SK-N-SH treated with all-trans-retinoic acid at 6 μM for 48 hours (cell line): ENCODE results near the gene TNFSF13.

Experiments
- ATAC-seq: fragments of 200-7000 bp; cut with Tn5 transposase; 3 replicates; pipeline ENCODE4 v1.9.1; 2020; ENCODE audit warnings: mild to moderate bottlenecking, moderate library complexity
- ARNTL ChIP-seq: fragments of 450-650 bp; formaldehyde crosslinking; IDR thresholded peaks from 2 replicates; pipeline ENCODE4 v1.5.0; 2020; ENCODE audit warnings: low read depth, mild to moderate bottlenecking, moderate library complexity, borderline replicate concordance
- CREB5 ChIP-seq: fragments of 250-450 bp; sonication (Bioruptor Pico); IDR thresholded peaks from 2 replicates; pipeline ENCODE4 v1.5.1; 2020; ENCODE audit warnings: low read depth, mild to moderate bottlenecking, moderate library complexity
- CSDC2 ChIP-seq: fragments of 250-450 bp; sonication (Bioruptor Pico); IDR thresholded peaks from 2 replicates; pipeline ENCODE4 v1.5.0; 2020; ENCODE audit warnings: mild to moderate bottlenecking, moderate library complexity
- CSRNP3 ChIP-seq: fragments of 250-450 bp; sonication (Bioruptor Pico); IDR thresholded peaks from 2 replicates; pipeline ENCODE4 v1.5.1; 2021; ENCODE audit warnings: mild to moderate bottlenecking, moderate library complexity
- ESRRG ChIP-seq: fragments of 250-450 bp; sonication (Bioruptor Pico); IDR thresholded peaks from 2 replicates; pipeline ENCODE4 v1.6.1; 2021; ENCODE audit warnings: mild to moderate bottlenecking
- ISL1 ChIP-seq: fragments of 250-450 bp; sonication (Bioruptor Pico); IDR thresholded peaks from 2 replicates; pipeline ENCODE4 v2.1.2; 2022; ENCODE audit warnings: mild to moderate bottlenecking, moderate library complexity
- OSR1 ChIP-seq: fragments of 250-450 bp; sonication (Bioruptor Pico); IDR thresholded peaks from 2 replicates; pipeline ENCODE4 v1.8.0; 2022; ENCODE audit warnings: moderate library complexity, mild to moderate bottlenecking, inconsistent platforms
- PATZ1 ChIP-seq: fragments of 250-450 bp; sonication (Bioruptor Pico); IDR thresholded peaks from 2 replicates; pipeline ENCODE4 v1.8.0; 2020; ENCODE audit warnings: mild to moderate bottlenecking, moderate library complexity, borderline replicate concordance
- POU6F1 ChIP-seq: fragments of 250-450 bp; sonication (Bioruptor Pico); IDR thresholded peaks from 2 replicates; pipeline ENCODE4 v1.8.0; 2021; ENCODE audit warnings: low read depth, mild to moderate bottlenecking, moderate library complexity, borderline replicate concordance
- RARB ChIP-seq: fragments of 250-450 bp; sonication (Bioruptor Pico); IDR thresholded peaks from 2 replicates; pipeline ENCODE4 v1.8.0; 2021; ENCODE audit warnings: mild to moderate bottlenecking, moderate library complexity
- SNAI2 ChIP-seq: fragments of 250-450 bp; sonication (Bioruptor Pico); IDR thresholded peaks from 2 replicates; pipeline ENCODE4 v1.5.0; 2020; ENCODE audit warnings: mild to moderate bottlenecking, moderate library complexity
- TCF4 ChIP-seq: fragments of 250-450 bp; sonication (Bioruptor Pico); IDR thresholded peaks from 2 replicates; pipeline ENCODE4 v1.8.0; 2021; ENCODE audit warnings: mild to moderate bottlenecking, moderate library complexity, borderline replicate concordance
- TOX ChIP-seq: fragments of 250-450 bp; sonication (Bioruptor Pico); IDR thresholded peaks from 2 replicates; pipeline ENCODE4 v1.8.0; 2021; ENCODE audit warnings: mild to moderate bottlenecking, moderate library complexity, borderline replicate concordance
- TSHZ2 ChIP-seq: fragments of 250-450 bp; sonication (Bioruptor Pico); IDR thresholded peaks from 2 replicates; pipeline ENCODE4 v1.5.0; 2020; ENCODE audit warnings: mild to moderate bottlenecking, moderate library complexity
- ZC3H10 ChIP-seq: fragments of 250-450 bp; sonication (Bioruptor Pico); IDR thresholded peaks from 2 replicates; pipeline ENCODE4 v1.5.1; 2021; ENCODE audit warnings: mild to moderate bottlenecking, moderate library complexity
- ZFP3 ChIP-seq: fragments of 250-450 bp; sonication (Bioruptor Pico); IDR thresholded peaks from 2 replicates; pipeline ENCODE4 v1.5.0; 2020; ENCODE audit warnings: mild to moderate bottlenecking, moderate library complexity
- ZFP30 ChIP-seq: fragments of 450-650 bp; formaldehyde crosslinking; IDR thresholded peaks from 2 replicates; pipeline ENCODE4 v1.5.0; 2022; ENCODE audit warnings: mild to moderate bottlenecking, moderate library complexity
- ZNF70 ChIP-seq: fragments of 450-650 bp; formaldehyde crosslinking; IDR thresholded peaks from 2 replicates; pipeline ENCODE4 v1.5.0; 2020; ENCODE audit warnings: mild to moderate bottlenecking, moderate library complexity

Gene TNFSF13

GRCh38 chr17:7552621-7553051, 5.9 kb upstream of the TNFSF13 start (continued):
- TF ChIP-seq POU6F1 (CRISPR knock-in tag) (no peak), PATZ1 (CRISPR knock-in tag) (no peak), OSR1 (no peak), ZFP3 (CRISPR knock-in tag) (no peak)

GRCh38 chr17:7553356-7553755, 5.2 kb upstream of the TNFSF13 start:
- TF ChIP-seq ISL1 (no peak), PATZ1 (CRISPR knock-in tag) (no peak), SNAI2 (CRISPR knock-in tag) (no peak), POU6F1 (CRISPR knock-in tag) (no peak), TOX (no peak), RARB (CRISPR knock-in tag) (no peak), OSR1 (no peak), CSDC2 (CRISPR knock-in tag) (no peak), ZFP30 (CRISPR knock-in tag) (no peak), ZNF70 (CRISPR knock-in tag) (no peak), ZC3H10 (CRISPR knock-in tag) (no peak), TCF4 (CRISPR knock-in tag) (no peak), TSHZ2 (no peak), ZFP3 (CRISPR knock-in tag) (no peak), CREB5 (CRISPR knock-in tag) (no peak), CSRNP3 (CRISPR knock-in tag) (no peak), ARNTL (CRISPR knock-in tag) (no peak), ESRRG (no peak)
- no peak for ATAC-seq
